HFFc6 (cell line): ENCODE measurements around the gene TMEM61. TPM values are rescaled to one million over a fixed set of nuclear protein-coding genes. Genes with fewer than 3 reads are reported as not detected.
A peak's percentile ranks its signal among the peaks of the same experiment; 100 is the strongest.

Experiments used
- DNase-seq: peaks from one replicate; pipeline ENCODE4 v3.0.0-alpha.2; 2018
- H3K27ac Mint-ChIP-seq: 2 replicates; pipeline ENCODE4 v1.8.0; 2020; ENCODE audit warnings: mild to moderate bottlenecking, mixed read lengths
- H3K27me3 Mint-ChIP-seq: 2 replicates; pipeline ENCODE4 v1.8.0; 2021; ENCODE audit warnings: mild to moderate bottlenecking, moderate library complexity, mixed read lengths; ENCODE audit not compliant: insufficient read depth
- H3K36me3 Mint-ChIP-seq: 2 replicates; pipeline ENCODE4 v1.8.0; 2021; ENCODE audit warnings: low read depth, mixed read lengths
- H3K4me1 Mint-ChIP-seq: 2 replicates; pipeline ENCODE4 v1.8.0; 2020; ENCODE audit warnings: low read depth, mixed read lengths
- H3K4me3 Mint-ChIP-seq: 2 replicates; pipeline ENCODE4 v1.8.0; 2020; ENCODE audit warnings: mild to moderate bottlenecking, moderate library complexity, mixed read lengths
- H3K9me3 Mint-ChIP-seq: 2 replicates; pipeline ENCODE4 v1.8.0; 2020; ENCODE audit warnings: mild to moderate bottlenecking, mixed read lengths
- total RNA-seq, 6 experiments: library from RNA; stranded (reverse); fragmentation: NEBNext Ultra II Directional; extraction: Animal tissue kit (Norgen Biotek cat#: 25700); gene quantifications; 2 replicates in 1 of 6; 3 replicates in 5 of 6; pipeline ENCODE4 v1.2.3, GENCODE V29; 2021
- TF ChIP-seq, protein P1 (sequence below): fragments of 200-600 bp; sonication (generic); IDR thresholded peaks from 2 replicates; pipeline ENCODE4 v1.5.0; 2021; ENCODE audit warnings: antibody characterized with exemption, mild to moderate bottlenecking

TMEM61 gene
- total RNA-seq, 6 experiments from 2014 or later: not detected

DNA sequence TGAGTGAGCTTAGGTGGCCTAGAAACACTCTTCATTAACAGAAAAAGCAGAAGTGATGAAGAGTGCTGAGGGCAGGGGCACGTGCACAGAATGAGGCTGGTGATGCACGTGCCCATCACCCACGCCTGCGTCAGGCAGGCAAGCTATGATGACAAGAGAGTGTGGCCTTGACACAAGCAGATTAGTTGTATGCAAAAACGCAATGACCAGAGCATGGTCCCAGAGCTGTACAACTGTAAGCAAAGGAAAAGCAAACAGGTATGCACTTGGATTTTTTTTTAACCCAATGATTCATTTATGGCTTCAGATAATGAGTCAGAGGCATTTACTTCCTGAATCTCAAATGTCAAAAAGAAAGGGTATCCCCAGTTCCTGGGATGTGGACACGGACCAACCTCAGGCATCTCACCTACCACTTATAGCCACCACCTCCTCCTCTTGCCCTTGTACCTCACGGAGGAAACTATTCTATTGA lies 9.1 kb upstream of the TMEM61 start:
- H3K4me3 Mint-ChIP-seq: peak overlapping the region; percentile 20; the same call in 1 of the 2 replicates
- peaks cover 60% of the 10 kb centered on the region for H3K4me1 Mint-ChIP-seq
- TF ChIP-seq, protein P1, sequence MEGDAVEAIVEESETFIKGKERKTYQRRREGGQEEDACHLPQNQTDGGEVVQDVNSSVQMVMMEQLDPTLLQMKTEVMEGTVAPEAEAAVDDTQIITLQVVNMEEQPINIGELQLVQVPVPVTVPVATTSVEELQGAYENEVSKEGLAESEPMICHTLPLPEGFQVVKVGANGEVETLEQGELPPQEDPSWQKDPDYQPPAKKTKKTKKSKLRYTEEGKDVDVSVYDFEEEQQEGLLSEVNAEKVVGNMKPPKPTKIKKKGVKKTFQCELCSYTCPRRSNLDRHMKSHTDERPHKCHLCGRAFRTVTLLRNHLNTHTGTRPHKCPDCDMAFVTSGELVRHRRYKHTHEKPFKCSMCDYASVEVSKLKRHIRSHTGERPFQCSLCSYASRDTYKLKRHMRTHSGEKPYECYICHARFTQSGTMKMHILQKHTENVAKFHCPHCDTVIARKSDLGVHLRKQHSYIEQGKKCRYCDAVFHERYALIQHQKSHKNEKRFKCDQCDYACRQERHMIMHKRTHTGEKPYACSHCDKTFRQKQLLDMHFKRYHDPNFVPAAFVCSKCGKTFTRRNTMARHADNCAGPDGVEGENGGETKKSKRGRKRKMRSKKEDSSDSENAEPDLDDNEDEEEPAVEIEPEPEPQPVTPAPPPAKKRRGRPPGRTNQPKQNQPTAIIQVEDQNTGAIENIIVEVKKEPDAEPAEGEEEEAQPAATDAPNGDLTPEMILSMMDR: no peak
- H3K36me3 Mint-ChIP-seq: no peaks in the 10 kb centered on the region
- H3K27me3 Mint-ChIP-seq: no peaks in the 10 kb centered on the region
- H3K27ac Mint-ChIP-seq: no peak overlapping the region; the same call in 1 of the 2 replicates
- DNase-seq: peak; percentile 16
- no peaks in the 10 kb centered on the region for H3K9me3 Mint-ChIP-seq

GRCh38 chr1:54972436-54972835 lies 8.0 kb upstream of the TMEM61 start:
- no peaks in the 10 kb centered on the region for H3K9me3 Mint-ChIP-seq
- H3K27me3 Mint-ChIP-seq: peaks cover 9% of the 10 kb centered on the region
- DNase-seq: no peak
- TF ChIP-seq, protein P1: no peak
- H3K4me3 Mint-ChIP-seq: no peak overlapping the region
- H3K36me3 Mint-ChIP-seq: no peaks in the 10 kb centered on the region
- H3K27ac Mint-ChIP-seq: no peak overlapping the region
- peaks cover 49% of the 10 kb centered on the region for H3K4me1 Mint-ChIP-seq

- H3K27me3 Mint-ChIP-seq: peaks cover 9% of the 10 kb centered on the region
- peak; percentile 16 for DNase-seq
- no peak overlapping the region for H3K27ac Mint-ChIP-seq
- no peaks in the 10 kb centered on the region for H3K9me3 Mint-ChIP-seq
- H3K4me3 Mint-ChIP-seq: no peak overlapping the region
- TF ChIP-seq, protein P1: peak; percentile 67
- H3K36me3 Mint-ChIP-seq: no peaks in the 10 kb centered on the region
- peaks cover 43% of the 10 kb centered on the region for H3K4me1 Mint-ChIP-seq
Measured at GRCh38 chr1:54973205-54973921, 7.1 kb upstream of the TMEM61 start.

DNA sequence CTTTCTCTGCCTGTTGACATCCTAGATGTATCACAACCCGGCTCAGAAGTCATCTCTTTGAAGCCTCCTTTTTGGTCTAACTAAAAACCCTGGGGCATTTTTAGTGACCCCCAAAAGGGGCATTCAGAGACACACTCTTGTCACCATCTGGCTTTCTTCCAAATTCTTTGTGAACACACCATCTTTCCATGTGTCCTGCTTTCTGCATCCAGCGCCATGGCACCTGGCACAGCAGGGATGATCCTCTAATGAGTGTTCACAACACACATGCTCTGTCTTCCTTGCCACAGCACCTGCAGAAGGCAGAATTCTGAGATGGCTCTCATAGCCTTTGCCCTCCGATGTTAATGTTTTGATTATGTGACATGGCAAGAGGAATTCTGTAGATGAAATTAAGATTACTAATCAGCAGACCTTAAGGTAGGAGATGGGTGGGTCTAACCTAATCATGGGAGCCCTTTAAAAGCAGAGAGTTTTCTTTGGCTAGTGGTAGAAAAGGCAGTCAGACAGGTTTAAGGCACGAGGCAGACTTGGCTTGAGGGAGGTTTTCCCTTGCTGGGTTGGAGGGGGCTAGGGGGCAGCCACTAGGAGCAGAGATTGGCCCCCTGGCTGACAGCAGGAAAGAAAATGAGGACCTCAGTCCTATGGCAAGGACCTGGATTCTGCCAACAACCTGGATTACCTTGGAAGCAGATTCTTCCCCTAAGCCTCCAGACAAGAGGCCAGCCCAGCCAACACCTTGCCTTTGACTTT lies 4.9 kb upstream of the TMEM61 start:
- H3K4me1 Mint-ChIP-seq: peaks cover 32% of the 10 kb centered on the region
- H3K27me3 Mint-ChIP-seq: peaks cover 16% of the 10 kb centered on the region
- no peak for DNase-seq
- H3K27ac Mint-ChIP-seq: no peak overlapping the region
- no peaks in the 10 kb centered on the region for H3K9me3 Mint-ChIP-seq
- no peak overlapping the region for H3K4me3 Mint-ChIP-seq
- TF ChIP-seq, protein P1: no peak
- no peaks in the 10 kb centered on the region for H3K36me3 Mint-ChIP-seq

DNA sequence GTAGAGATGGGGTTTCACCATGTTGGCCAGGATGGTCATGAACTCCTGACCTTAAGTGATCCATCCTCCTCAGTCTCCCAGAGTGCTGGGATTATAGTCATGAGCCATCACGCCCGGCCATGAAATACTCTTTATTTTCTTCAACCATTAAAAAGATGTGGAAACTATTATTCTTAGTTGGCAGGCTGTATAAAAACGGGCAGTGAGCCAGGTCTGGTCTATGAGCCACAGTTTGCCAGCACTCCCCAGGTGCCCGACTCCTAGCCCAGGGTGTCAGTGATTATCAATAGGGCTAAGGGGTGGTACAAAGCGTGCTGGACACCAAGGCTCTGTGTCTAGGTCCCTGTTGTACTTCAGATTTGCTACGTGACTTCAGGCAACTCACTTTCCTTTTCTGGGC lies 3.7 kb upstream of the TMEM61 start:
- Mint-ChIP-seq H3K27me3 (peaks cover 23% of the 10 kb centered on the region), H3K27ac (no peak overlapping the region), H3K36me3 (no peaks in the 10 kb centered on the region), H3K4me1 (peaks cover 20% of the 10 kb centered on the region), H3K9me3 (no peaks in the 10 kb centered on the region), H3K4me3 (no peak overlapping the region)
- DNase-seq: no peak
- TF ChIP-seq, protein P1: no peak
